BE2C (cell line): ENCODE data around the gene RNF180.

Source experiments
- DNase-seq: peaks from one replicate; pipeline ENCODE4 v3.0.0-alpha.2; 2020
- H3K27me3 ChIP-seq: fragments of 250-450 bp; sonication (Bioruptor Pico); 2 replicates; pipeline ENCODE4 v1.5.1; 2020; ENCODE audit warnings: mild to moderate bottlenecking
- H3K36me3 ChIP-seq: fragments of 250-450 bp; sonication (Bioruptor Pico); 2 replicates; pipeline ENCODE4 v1.5.1; 2020; ENCODE audit warnings: mild to moderate bottlenecking
- H3K4me1 ChIP-seq: fragments of 250-450 bp; sonication (Bioruptor Pico); 2 replicates; pipeline ENCODE4 v1.5.1; 2020
- H3K4me3 ChIP-seq: 2 replicates; pipeline ENCODE4 v1.5.1; 2011; ENCODE audit warnings: low read depth, low read length
- H3K9me3 ChIP-seq: fragments of 250-450 bp; sonication (Bioruptor Pico); 2 replicates; pipeline ENCODE4 v1.5.1; 2020
- CTCF ChIP-seq: IDR thresholded peaks from 2 replicates; pipeline ENCODE4 v1.5.1; 2012; ENCODE audit warnings: mild to moderate bottlenecking, low read depth, low read length

The RNF180 gene

DNA sequence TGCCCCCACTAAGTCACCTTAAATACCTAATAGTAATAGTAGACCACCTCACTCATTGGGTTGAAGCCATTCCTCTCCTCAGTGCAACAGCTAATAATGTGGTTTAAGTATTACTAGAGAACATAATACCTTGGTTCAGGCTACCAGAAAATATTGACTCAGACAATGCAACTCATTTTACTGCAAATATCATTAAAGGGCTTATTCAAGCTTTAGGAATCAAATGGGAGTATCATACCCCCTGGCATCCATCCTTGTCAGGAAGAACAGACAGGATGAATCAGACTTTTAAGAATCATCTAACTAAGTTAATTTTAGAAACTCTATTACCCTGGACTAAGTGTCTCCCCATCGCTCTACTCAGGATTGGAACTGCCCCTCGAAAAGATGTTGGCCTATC lies 6.8 kb upstream of the RNF180 start:
- H3K4me3 ChIP-seq: no peak overlapping the region
- TF ChIP-seq CTCF: no peak
- no peaks in the 10 kb centered on the region for H3K4me1 ChIP-seq
- no peaks in the 10 kb centered on the region for H3K9me3 ChIP-seq
- no peaks in the 10 kb centered on the region for H3K36me3 ChIP-seq
- DNase-seq: no peak
- H3K27me3 ChIP-seq: peaks cover 3% of the 10 kb centered on the region

DNA sequence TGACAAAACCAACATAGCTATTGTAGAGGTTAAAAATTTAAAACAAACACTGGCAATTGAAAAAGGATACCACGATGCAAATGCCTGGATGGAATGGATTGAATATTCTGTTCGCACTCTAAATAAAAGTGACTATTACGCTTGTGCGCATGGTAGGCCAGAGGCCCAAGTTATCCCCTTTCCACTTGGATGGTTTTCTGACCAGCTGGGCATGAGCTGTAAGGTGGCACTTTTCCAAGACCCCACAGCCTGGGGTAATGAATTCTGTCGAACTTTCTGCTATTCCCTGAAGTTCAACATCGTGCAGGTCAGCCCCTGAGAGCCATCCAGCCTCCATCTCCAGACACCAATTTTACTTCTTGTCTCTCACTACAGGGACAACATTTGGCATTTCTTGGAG lies 5.4 kb upstream of the RNF180 start:
- DNase-seq: no peak
- no peak for TF ChIP-seq CTCF
- Histone ChIP-seq H3K4me1 (no peaks in the 10 kb centered on the region), H3K9me3 (no peaks in the 10 kb centered on the region), H3K27me3 (peaks cover 9% of the 10 kb centered on the region), H3K4me3 (no peak overlapping the region), H3K36me3 (no peaks in the 10 kb centered on the region)

DNA sequence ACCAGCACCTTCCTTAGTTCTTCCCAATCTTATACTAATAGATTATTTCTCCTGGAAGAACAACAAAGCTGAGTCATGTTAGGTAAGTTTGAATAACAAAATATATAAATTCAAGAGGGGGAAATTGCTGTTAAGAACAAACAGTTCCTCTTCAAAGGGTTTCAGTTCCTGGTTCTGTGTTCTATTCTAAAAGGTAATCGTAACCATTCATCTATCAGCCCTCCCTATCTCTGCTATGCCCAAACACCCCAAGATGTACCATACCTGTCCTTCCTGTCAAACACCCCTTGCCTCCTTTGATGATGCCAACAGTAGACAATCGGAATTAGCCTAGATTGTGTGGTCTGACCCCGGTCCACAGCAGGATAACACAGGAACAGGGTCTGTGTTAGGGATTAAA lies 4.2 kb upstream of the RNF180 start:
- Histone ChIP-seq H3K4me3 (no peak overlapping the region), H3K9me3 (no peaks in the 10 kb centered on the region), H3K36me3 (no peaks in the 10 kb centered on the region), H3K27me3 (peaks cover 21% of the 10 kb centered on the region), H3K4me1 (no peaks in the 10 kb centered on the region)
- DNase-seq: no peak
- TF ChIP-seq CTCF: no peak

DNA sequence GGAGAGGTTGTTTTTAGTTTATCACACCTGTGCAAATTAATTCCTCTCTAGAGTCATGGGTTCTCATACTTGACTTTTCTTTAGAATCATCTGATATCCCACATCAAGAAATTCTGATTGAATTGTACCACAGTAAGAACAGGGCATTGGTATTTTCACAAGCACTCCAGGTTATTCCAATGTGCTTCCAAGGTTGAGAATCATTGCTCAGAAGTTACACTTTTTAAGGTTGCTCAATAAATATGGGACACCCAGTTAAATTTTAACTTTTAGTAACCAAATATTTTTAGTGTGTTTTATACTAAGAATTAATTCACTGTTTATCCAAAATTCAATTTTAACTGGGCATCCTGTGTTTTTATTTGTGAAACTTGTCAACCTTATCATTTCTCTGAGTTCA lies 2.5 kb upstream of the RNF180 start:
- no peak for DNase-seq
- Histone ChIP-seq H3K36me3 (no peaks in the 10 kb centered on the region), H3K27me3 (peaks cover 23% of the 10 kb centered on the region), H3K9me3 (no peaks in the 10 kb centered on the region), H3K4me1 (no peaks in the 10 kb centered on the region), H3K4me3 (no peak overlapping the region)
- TF ChIP-seq CTCF: no peak

DNA sequence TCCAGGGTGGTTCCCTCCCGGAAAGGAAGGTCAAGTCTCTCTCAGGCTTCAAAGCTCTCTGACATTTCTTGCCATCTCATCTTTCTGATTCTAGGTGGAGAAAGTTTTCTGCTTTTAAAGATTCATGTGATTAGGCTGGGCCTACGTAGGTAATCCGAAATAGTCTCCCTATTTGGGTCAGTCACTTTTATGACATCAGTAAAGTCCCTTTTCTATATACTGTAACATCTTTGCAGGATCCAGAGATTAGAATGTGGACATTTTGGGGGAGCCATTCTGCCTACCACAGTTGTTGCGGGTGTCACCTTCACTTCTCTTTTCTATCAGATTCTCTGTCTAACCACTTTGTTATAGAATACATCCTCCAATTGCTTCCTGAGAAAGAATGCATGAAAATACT lies 1.9 kb upstream of the RNF180 start:
- no peak for DNase-seq
- no peaks in the 10 kb centered on the region for H3K4me1 ChIP-seq
- no peaks in the 10 kb centered on the region for H3K9me3 ChIP-seq
- H3K27me3 ChIP-seq: peaks cover 23% of the 10 kb centered on the region
- H3K4me3 ChIP-seq: no peak overlapping the region
- no peak for TF ChIP-seq CTCF
- no peaks in the 10 kb centered on the region for H3K36me3 ChIP-seq

DNA sequence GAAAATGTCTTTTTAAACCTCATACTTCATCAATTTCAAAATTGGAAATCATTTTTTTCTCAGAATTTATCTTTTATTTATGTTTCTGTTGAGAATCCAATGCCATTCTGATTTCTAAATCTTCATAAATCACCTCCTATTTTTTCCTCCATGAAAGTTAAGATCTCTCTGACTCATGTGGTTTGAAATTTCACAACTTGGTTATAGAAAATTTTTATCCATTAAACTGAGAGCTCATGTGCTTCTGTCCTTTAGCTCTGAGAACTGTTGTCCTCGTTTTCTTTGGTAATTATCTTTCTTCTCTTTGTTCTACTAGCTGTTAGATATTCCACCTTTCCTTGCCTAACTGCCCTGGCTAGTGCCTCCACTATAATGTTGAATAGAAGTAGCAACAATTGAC lies 1.5 kb upstream of the RNF180 start:
- no peak for TF ChIP-seq CTCF
- DNase-seq: no peak
- H3K4me3 ChIP-seq: no peak overlapping the region
- peaks cover 23% of the 10 kb centered on the region for H3K27me3 ChIP-seq
- no peaks in the 10 kb centered on the region for H3K9me3 ChIP-seq
- H3K4me1 ChIP-seq: no peaks in the 10 kb centered on the region
- H3K36me3 ChIP-seq: no peaks in the 10 kb centered on the region
